NCI-H226 (cell line): ENCODE measurements around the gene WDFY1.

Experiments
- DNase-seq: peaks from one replicate; pipeline ENCODE4 v3.0.0-alpha.2; 2015

WDFY1 gene

GRCh38 chr2:223852281-223852795 is 92.8 kb downstream of the WDFY1 start:
- no peak for DNase-seq

- DNase-seq = no peak
Observed at GRCh38 chr2:223847410-223847809, 97.7 kb downstream of the WDFY1 start.

- DNase-seq = peak; percentile 93
Observed at GRCh38 chr2:223846515-223846914, 98.6 kb downstream of the WDFY1 start.

GRCh38 chr2:223841436-223842190 is 103.5 kb downstream of the WDFY1 start:
- DNase-seq = no peak

GRCh38 chr2:223837287-223838061 is 107.7 kb downstream of the WDFY1 start, which contains the start of gene AP1S3:
Gene AP1S3, minus strand, starts transcription at chr2:223837582. Its CDS starts 132 bp downstream, at chr2:223837450.
- peak; percentile 88 for DNase-seq

- DNase-seq = no peak
Observed at GRCh38 chr2:223835701-223836532, 109.2 kb downstream of the WDFY1 start.

- no peak for DNase-seq
Observed at GRCh38 chr2:223834431-223834830, 110.7 kb downstream of the WDFY1 start.

GRCh38 chr2:223832241-223832903 is 112.8 kb downstream of the WDFY1 start:
- no peak for DNase-seq

- no peak for DNase-seq
Observed at GRCh38 chr2:223829128-223829527, 116.0 kb downstream of the WDFY1 start.

- DNase-seq = no peak
Observed at GRCh38 chr2:223828314-223828713, 116.8 kb downstream of the WDFY1 start.

GRCh38 chr2:223826995-223827394 is 118.1 kb downstream of the WDFY1 start:
- no peak for DNase-seq
